Stimulated activated CD4-positive, alpha-beta T cell treated with anti-CD3 and anti-CD28 coated beads, Interleukin-1b, Interleukin-23, amount 100 ng/mL, for 24 hours (primary cell): ENCODE data around the gene PSMA3.
A peak's percentile ranks its signal among the peaks of the same experiment; 100 is the strongest.

ENCODE experiments used
- DNase-seq, 4 experiments: peaks; one replicate each; pipeline ENCODE4 v3.0.0-alpha.2; 2020; ENCODE audit warnings: low read depth in 4 of 4, low spot score in 1 of 4

The PSMA3 gene

DNA sequence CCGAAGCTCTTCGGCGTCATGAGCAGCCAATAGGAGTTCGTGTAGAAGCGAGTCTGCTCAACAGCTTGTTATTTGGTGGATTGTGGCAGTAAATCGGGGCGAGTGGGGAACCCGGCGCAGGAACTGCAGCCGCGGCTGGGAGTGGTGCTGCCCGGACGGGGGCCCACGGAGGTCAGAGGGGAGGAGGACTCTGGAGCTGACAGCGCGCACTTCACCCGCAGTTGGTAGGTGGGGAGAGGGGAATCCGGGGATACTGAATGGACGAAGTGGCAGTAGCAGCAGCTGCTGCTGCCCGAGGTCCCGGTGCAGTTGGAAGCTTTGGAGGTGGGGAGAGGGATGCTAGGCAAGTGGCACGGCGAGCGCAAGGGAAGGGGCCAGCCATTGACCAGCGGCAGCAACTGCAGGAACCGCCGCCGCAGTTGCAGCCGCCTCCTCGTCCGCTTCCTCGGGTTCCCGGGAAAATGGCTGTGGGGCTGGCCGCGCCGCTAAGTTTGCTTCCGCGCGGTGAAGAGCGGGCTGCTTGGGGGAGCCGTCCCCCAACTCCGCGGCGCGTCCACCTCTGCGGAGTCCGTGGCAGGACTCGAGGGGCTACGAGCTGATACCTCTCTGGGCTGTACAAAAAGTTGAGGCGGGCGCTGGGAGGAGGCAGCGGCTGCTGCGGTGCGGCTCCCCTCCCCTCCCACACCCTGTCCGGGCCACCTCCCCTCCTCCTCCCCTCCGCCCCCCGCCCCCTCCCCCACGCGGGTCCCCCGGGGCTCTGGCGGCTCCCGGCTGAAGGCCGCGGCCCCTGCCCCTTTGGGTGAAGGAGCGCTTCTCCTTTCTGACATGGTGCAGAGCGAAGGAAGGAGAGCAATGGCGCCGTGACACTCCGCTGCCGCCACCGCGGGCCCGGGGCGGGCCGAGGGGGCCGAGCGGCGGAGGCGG lies 54.1 kb downstream of the PSMA3 start, which contains the start of gene ARID4A:
ARID4A (plus strand) TSS at position 79 of the 924 bp plus-strand sequence. CDS start 1,300 bp downstream, outside the sequence.
- DNase-seq = peak; percentile 49 to 68 (median 62)

GRCh38 chr14:58299401-58300330 lies 55.0 kb downstream of the PSMA3 start:
- no peak for DNase-seq

GRCh38 chr14:58301416-58301815 lies 56.8 kb downstream of the PSMA3 start:
- DNase-seq = no peak

GRCh38 chr14:58305730-58306129 lies 61.1 kb downstream of the PSMA3 start:
- no peak for DNase-seq

DNA sequence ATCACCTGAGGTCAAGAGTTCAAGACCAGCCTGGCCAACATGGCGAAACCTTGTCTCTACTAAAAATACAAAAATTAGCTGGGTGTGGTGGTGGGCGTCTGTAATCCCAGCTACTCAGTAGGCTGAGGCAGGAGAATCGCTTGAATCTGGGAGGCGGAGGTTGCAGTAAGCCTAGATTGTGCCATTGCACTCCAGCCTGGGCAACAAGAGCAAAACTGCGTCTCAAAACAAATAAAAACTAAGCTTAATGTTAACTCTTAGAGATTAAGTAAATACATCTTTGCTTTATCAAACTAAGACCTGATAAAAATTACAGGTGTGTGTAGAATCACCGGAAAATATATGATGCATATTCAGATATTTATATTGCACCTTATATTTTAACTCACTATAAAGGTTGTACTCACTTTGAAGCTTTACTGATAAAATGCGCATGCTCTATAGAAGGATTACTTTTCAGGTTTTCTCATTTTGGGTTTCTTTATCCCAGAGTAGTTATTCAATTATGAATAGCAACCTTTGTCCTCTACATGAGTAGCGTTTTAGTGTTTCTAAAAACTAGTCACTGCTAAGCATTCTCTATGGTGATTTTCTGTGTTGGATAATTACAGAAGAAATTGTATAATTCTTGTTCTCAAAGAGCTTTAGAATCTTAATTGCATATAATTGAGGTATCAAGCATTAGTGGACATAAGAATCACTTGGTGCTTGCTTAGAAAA lies 63.1 kb downstream of the PSMA3 start:
- DNase-seq = no peak

DNA sequence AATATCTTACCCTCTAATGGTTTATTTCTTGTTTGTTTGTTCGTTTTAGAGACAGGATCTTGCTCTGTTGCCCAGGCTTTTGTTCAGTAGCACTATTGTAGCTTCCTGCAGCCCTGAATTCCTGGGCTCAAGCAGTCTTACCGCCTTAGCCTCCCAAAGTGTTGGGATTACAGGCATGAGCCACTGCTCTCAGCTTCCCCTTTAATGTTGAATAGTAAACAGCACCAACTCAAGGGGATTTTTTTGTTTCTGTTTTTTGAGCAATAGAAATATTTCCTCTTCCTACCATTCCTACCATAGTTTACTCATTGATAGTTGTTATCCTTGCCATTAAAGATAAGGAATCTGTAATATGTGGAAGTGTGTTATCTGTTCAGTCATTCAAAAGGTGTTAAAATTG lies 64.4 kb downstream of the PSMA3 start:
- no peak for DNase-seq

DNA sequence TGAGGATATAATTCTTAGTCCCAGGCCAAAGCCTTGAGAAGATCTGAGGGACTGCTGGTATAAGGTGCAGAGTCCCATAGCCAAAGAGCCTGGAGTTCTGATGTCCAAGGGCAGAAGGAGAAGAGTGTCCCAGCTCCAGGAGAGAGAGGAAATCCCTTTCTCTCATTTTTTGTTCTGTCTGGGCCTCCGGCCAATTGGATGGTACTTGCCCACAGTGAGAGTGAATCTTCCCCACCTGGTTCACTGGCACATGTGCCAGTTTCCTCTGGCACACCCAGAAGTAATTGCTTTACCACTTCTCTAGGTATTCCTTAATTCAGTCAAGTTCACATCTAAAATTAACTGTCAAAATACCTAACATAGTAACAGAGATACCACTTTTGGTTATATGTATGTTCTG lies 69.1 kb downstream of the PSMA3 start:
- DNase-seq = no peak

DNA sequence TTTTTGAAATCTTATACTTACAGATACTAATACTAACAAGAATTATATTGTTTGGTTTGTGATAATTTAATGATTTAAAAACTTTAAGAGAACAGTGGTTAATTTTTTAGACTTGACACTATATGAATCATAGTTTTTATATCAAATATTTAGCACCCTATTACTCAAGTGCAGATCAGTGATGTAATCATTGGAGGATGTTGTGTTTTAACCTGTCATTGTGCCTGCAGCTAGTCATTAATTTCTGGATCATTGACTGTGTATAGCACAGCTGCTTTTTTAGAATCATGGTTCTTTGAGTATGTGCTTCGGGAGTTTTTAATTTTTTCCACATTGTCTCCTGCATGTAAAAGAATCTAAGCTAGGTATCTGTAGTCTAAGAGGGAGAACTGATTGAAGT lies 71.0 kb downstream of the PSMA3 start:
- DNase-seq = no peak
